HepG2 (cell line): ENCODE data around the gene TRPV5. TPM values are rescaled to one million over a fixed set of nuclear protein-coding genes. Genes with fewer than 3 reads are reported as not detected.

Source experiments
- ATAC-seq: fragments of 200-7000 bp; cut with Tn5 transposase; 3 replicates; pipeline ENCODE4 v1.9.1; 2020; ENCODE audit warnings: mild to moderate bottlenecking, moderate library complexity
- BruUV-seq: library from RNA; stranded (reverse); fragments of 400-500 nt; replicated peaks from 2 replicates; lab custom pipeline; 2021; lab: Mats Ljungman, UMichigan
- CTCF ChIA-PET: fragments of 300-600 bp; formaldehyde crosslinking; extraction: SDS; loops from one replicate; lab custom pipeline; 2021; ENCODE audit warnings: low total read pairs, inconsistent platforms, low intra/inter-chr PET ratio; lab: Yijun Ruan, JAX
- POLR2A ChIA-PET: fragments of 350-600 bp; sonication (Branson Sonifier 250); formaldehyde crosslinking; loops from one replicate; lab custom pipeline; 2020; ENCODE audit warnings: antibody characterized with exemption, inconsistent platforms; lab: Yijun Ruan, JAX
- DNase-seq: peaks from one replicate; pipeline ENCODE4 v3.0.0-alpha.2; 2015; ENCODE audit warnings: low spot score
- FAIRE-seq: peaks from 3 replicates; lab custom pipeline; 2011; peaks lifted over from hg19 to GRCh38; lab: Jason Lieb, UNC
- H2AFZ ChIP-seq: one replicate; pipeline ENCODE4 v1.6.1; 2011; ENCODE audit warnings: low read length, inconsistent platforms
- H3K27ac ChIP-seq: fragments of 300-600 bp; 3 replicates; pipeline ENCODE4 v1.8.0; 2011; ENCODE audit warnings: mixed run types, mild to moderate bottlenecking, mixed read lengths, low read length, inconsistent platforms; ENCODE audit not compliant: insufficient read depth; ENCODE audit errors: extremely low read length
- H3K27me3 ChIP-seq, 2 experiments: fragments of 200-600 bp in 1 of 2; 2 replicates in 1 of 2; 3 replicates in 1 of 2; pipeline versions ENCODE4 v1.6.0 to v1.8.0; 2011; ENCODE audit warnings: low read length in 2 of 2, mild to moderate bottlenecking in 2 of 2, moderate library complexity in 2 of 2, inconsistent platforms in 1 of 2; ENCODE audit not compliant: insufficient read depth in 2 of 2, control insufficient read depth in 1 of 2
- H3K36me3 ChIP-seq, 2 experiments: fragments of 200-600 bp in 1 of 2; replicated peaks in 1 of 2; 2 replicates in 1 of 2; 3 replicates in 1 of 2; pipeline versions ENCODE4 v1.5.1 to v1.8.0; 2011; ENCODE audit warnings: low read length in 2 of 2, inconsistent platforms in 1 of 2; ENCODE audit not compliant: insufficient read depth in 2 of 2, control insufficient read depth in 1 of 2
- H3K4me1 ChIP-seq: 2 replicates; pipeline ENCODE4 v1.5.1; 2012; ENCODE audit warnings: low read length, inconsistent platforms; ENCODE audit not compliant: insufficient read depth
- H3K4me2 ChIP-seq: 2 replicates; pipeline ENCODE4 v1.6.0; 2011; ENCODE audit warnings: low read depth, low read length, inconsistent platforms
- H3K4me3 ChIP-seq, 3 experiments: fragments of 200-600 bp in 1 of 3; sonication (generic), shearing (Covaris generic) in 1 of 3; replicated peaks in 1 of 3; 2 replicates each; pipeline ENCODE4 v1.5.1; 2011 to 2016; ENCODE audit warnings: low read length in 3 of 3, inconsistent platforms in 2 of 3, low read depth in 2 of 3, mild to moderate bottlenecking in 2 of 3, control low read depth in 1 of 3, mixed read lengths in 1 of 3; ENCODE audit not compliant: insufficient read depth in 1 of 3
- H3K79me2 ChIP-seq: one replicate; pipeline ENCODE4 v1.6.1; 2011; ENCODE audit warnings: low read length, inconsistent platforms; ENCODE audit not compliant: insufficient read depth
- H3K9ac ChIP-seq: 2 replicates; pipeline ENCODE4 v1.6.0; 2011; ENCODE audit warnings: mild to moderate bottlenecking, low read depth, low read length, inconsistent platforms; ENCODE audit not compliant: insufficient read depth
- H3K9me3 ChIP-seq: 2 replicates; pipeline ENCODE4 v1.5.1; 2012; ENCODE audit warnings: mild to moderate bottlenecking, low read length
- H4K20me1 ChIP-seq: 2 replicates; pipeline ENCODE4 v1.6.0; 2011; ENCODE audit warnings: inconsistent platforms, mild to moderate bottlenecking, low read length, moderate library complexity; ENCODE audit not compliant: insufficient read depth
- CREB1 ChIP-seq, 2 experiments: fragments of 450-650 bp in 1 of 2; IDR thresholded peaks; 2 replicates each; pipeline ENCODE4 v1.6.1; 2016 to 2017; ENCODE audit warnings: control low read depth in 1 of 2, mild to moderate bottlenecking in 1 of 2, missing compliant biosample characterization in 1 of 2, missing genetic modification characterization in 1 of 2
- EEA1 ChIP-seq: sonication (generic); formaldehyde crosslinking; IDR thresholded peaks from 2 replicates; pipeline ENCODE4 v1.5.1; 2020; ENCODE audit warnings: mild to moderate bottlenecking, missing genetic modification reagents, borderline replicate concordance
- GFI1 ChIP-seq: sonication (generic); formaldehyde crosslinking; IDR thresholded peaks from 2 replicates; pipeline ENCODE4 v1.5.0; 2020; ENCODE audit warnings: missing genetic modification reagents, mild to moderate bottlenecking, borderline replicate concordance
- HNRNPUL1 ChIP-seq: fragments of 200-400 bp; formaldehyde crosslinking; IDR thresholded peaks from 2 replicates; pipeline ENCODE4 v1.6.1; 2017; ENCODE audit warnings: low read depth, mild to moderate bottlenecking, low read length, moderate library complexity
- MZF1 ChIP-seq: sonication (generic); formaldehyde crosslinking; IDR thresholded peaks from 2 replicates; pipeline ENCODE4 v1.8.1; 2023; ENCODE audit warnings: mild to moderate bottlenecking, missing genetic modification reagents, borderline replicate concordance
- SCMH1 ChIP-seq: sonication (generic); formaldehyde crosslinking; IDR thresholded peaks from 2 replicates; pipeline ENCODE4 v1.9.0; 2021; ENCODE audit warnings: missing genetic modification reagents, mild to moderate bottlenecking, borderline replicate concordance
- SP5 ChIP-seq: IDR thresholded peaks from 2 replicates; pipeline ENCODE4 v1.6.1; 2016; ENCODE audit warnings: low read depth, borderline replicate concordance
- STAT5B ChIP-seq: sonication (generic); formaldehyde crosslinking; IDR thresholded peaks from 2 replicates; pipeline ENCODE4 v1.4.0; 2020; ENCODE audit warnings: missing genetic modification reagents
- TBX3 ChIP-seq: fragments of 450-650 bp; IDR thresholded peaks from 2 replicates; pipeline ENCODE4 v1.6.1; 2017; ENCODE audit warnings: antibody characterized with exemption, mild to moderate bottlenecking, inconsistent platforms, borderline replicate concordance
- TOPORS ChIP-seq: sonication (generic); formaldehyde crosslinking; IDR thresholded peaks from 2 replicates; pipeline ENCODE4 v1.8.0; 2023; ENCODE audit warnings: mild to moderate bottlenecking, missing genetic modification reagents
- ZBTB3 ChIP-seq: sonication (generic); formaldehyde crosslinking; IDR thresholded peaks from 2 replicates; pipeline ENCODE4 v1.4.0; 2020; ENCODE audit warnings: low read depth, mild to moderate bottlenecking, moderate library complexity, missing genetic modification reagents, borderline replicate concordance
- ZFP41 ChIP-seq: sonication (generic); formaldehyde crosslinking; IDR thresholded peaks from 2 replicates; pipeline ENCODE4 v1.4.0; 2020; ENCODE audit warnings: mild to moderate bottlenecking, missing genetic modification reagents, borderline replicate concordance
- ZIK1 ChIP-seq: sonication (generic); formaldehyde crosslinking; IDR thresholded peaks from 2 replicates; pipeline ENCODE4 v1.5.0; 2020; ENCODE audit warnings: mild to moderate bottlenecking, low read depth, missing genetic modification reagents, borderline replicate concordance
- ZNF33A ChIP-seq: sonication (generic); formaldehyde crosslinking; IDR thresholded peaks from 2 replicates; pipeline ENCODE4 v1.5.1; 2020; ENCODE audit warnings: missing genetic modification reagents, mild to moderate bottlenecking, moderate library complexity, borderline replicate concordance
- ZNF567 ChIP-seq: sonication (generic); formaldehyde crosslinking; IDR thresholded peaks from 2 replicates; pipeline ENCODE4 v1.8.1; 2023; ENCODE audit warnings: mild to moderate bottlenecking, missing genetic modification reagents, borderline replicate concordance
- ZNF713 ChIP-seq: sonication (generic); formaldehyde crosslinking; IDR thresholded peaks from 2 replicates; pipeline ENCODE4 v1.4.0; 2020; ENCODE audit warnings: mild to moderate bottlenecking, missing genetic modification reagents
- ZNF749 ChIP-seq: sonication (generic); formaldehyde crosslinking; IDR thresholded peaks from 2 replicates; pipeline ENCODE4 v1.8.0; 2022; ENCODE audit warnings: mild to moderate bottlenecking, missing genetic modification reagents, moderate library complexity, borderline replicate concordance
- WGBS: methylation state at CpG from one replicate; pipeline ENCODE4 v1.1.6; 2017; ENCODE audit warnings: low lambda C conversion rate; 5-methylcytosine and 5-hydroxymethylcytosine counted together
- in situ Hi-C: cut with HindIII; loops from 2 replicates; pipeline ENCODE4 v1.10.0; 2017; ENCODE audit warnings: low pct_unique_long_range_greater_than_20kb; ENCODE audit not compliant: extremely low pct_ligation_motif_present
- intact Hi-C: fragments of 100-400 bp; cut with micrococcal nuclease; formaldehyde crosslinking; loops from one replicate; pipeline ENCODE4 v1.10.0; 2022; ENCODE audit not compliant: unreplicated experiment
- polyA plus RNA-seq, 8 experiments: library from polyadenylated mRNA; depleted of rRNA in 3 of 8; stranded (reverse) in 7 of 8; unstranded in 1 of 8; fragments of >200 nt; fragmentation: Illumina TruSeq in 4 of 8; extraction: Trizol in 4 of 8; gene quantifications; 2 replicates each; pipeline versions ENCODE4 v1.2.1 to v1.2.3, GENCODE V29; 2011 to 2016; ENCODE audit warnings: low read depth in 4 of 8, missing spikeins in 1 of 8, mixed read lengths in 1 of 8; ENCODE audit not compliant: insufficient read depth in 1 of 8
- total RNA-seq, 5 experiments: library from RNA; depleted of rRNA; stranded (reverse); fragments of >200 nt; fragmentation: Illumina TruSeq; extraction: Trizol; gene quantifications; 2 replicates each; pipeline ENCODE4 v1.2.3, GENCODE V29; 2016; ENCODE audit warnings: low read depth in 1 of 5
- TF ChIP-seq, protein P1 (sequence below): sonication (generic); formaldehyde crosslinking; IDR thresholded peaks from 2 replicates; pipeline ENCODE4 v1.8.0; 2023; ENCODE audit warnings: mild to moderate bottlenecking, missing genetic modification reagents
- TF ChIP-seq, protein P2 (sequence below): sonication (generic); formaldehyde crosslinking; IDR thresholded peaks from 2 replicates; pipeline ENCODE4 v1.4.0; 2020; ENCODE audit warnings: mild to moderate bottlenecking, missing genetic modification reagents, borderline replicate concordance
- TF ChIP-seq, protein P3 (sequence below): IDR thresholded peaks from 2 replicates; pipeline ENCODE4 v1.6.1; 2016; ENCODE audit warnings: missing genetic modification reagents, missing compliant biosample characterization

The TRPV5 gene
- total and polyA plus RNA-seq, 2 of the 13 experiments (the other 11 are each of a cell fraction or from before 2014, with no cell fraction given) = not detected

- no peaks in the 10 kb centered on the region for H4K20me1 ChIP-seq
- 13% methylated on average over 6 of the region's 6 CpGs for WGBS
- no peak overlapping the region for H3K9ac ChIP-seq
- no peak overlapping the region for H3K4me3 ChIP-seq
- ChIA-PET CTCF (no interaction called here), POLR2A (no interaction called here)
- intact Hi-C loops = no loop called here
- H3K4me2 ChIP-seq = no peak overlapping the region
- BruUV-seq = no TSS peak
- no peak for FAIRE-seq
- ATAC-seq = no peak
- no peak overlapping the region for H3K27ac ChIP-seq
- no peaks in the 10 kb centered on the region for H3K36me3 ChIP-seq
- no peak for DNase-seq
- in situ Hi-C loops = no loop called here
- H3K4me1 ChIP-seq = no peaks in the 10 kb centered on the region
- TF ChIP-seq ZNF33A (CRISPR knock-in tag) (no peak), STAT5B (CRISPR knock-in tag) (no peak), ZNF749 (CRISPR knock-in tag) (no peak), HNRNPUL1 (no peak), TBX3 (no peak), TOPORS (no peak), ZNF567 (CRISPR knock-in tag) (no peak), GFI1 (CRISPR knock-in tag) (no peak), SP5 (CRISPR knock-in tag) (no peak), CREB1 (IDR thresholded peaks at IDR 0.05) (no peak), CREB1 (CRISPR knock-in tag; IDR thresholded peaks at IDR 0.05) (no peak), ZFP41 (CRISPR knock-in tag) (no peak), ZNF713 (no peak), ZBTB3 (CRISPR knock-in tag) (no peak), EEA1 (CRISPR knock-in tag) (no peak), MZF1 (CRISPR knock-in tag) (no peak), SCMH1 (CRISPR knock-in tag) (no peak), ZIK1 (CRISPR knock-in tag) (no peak)
- TF ChIP-seq, protein P1, sequence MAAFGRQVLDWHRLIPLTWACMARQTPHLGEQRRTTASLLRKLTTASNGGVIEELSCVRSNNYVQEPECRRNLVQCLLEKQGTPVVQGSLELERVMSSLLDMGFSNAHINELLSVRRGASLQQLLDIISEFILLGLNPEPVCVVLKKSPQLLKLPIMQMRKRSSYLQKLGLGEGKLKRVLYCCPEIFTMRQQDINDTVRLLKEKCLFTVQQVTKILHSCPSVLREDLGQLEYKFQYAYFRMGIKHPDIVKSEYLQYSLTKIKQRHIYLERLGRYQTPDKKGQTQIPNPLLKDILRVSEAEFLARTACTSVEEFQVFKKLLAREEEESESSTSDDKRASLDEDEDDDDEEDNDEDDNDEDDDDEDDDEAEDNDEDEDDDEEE (CRISPR knock-in tag) = no peak
- TF ChIP-seq, protein P2, sequence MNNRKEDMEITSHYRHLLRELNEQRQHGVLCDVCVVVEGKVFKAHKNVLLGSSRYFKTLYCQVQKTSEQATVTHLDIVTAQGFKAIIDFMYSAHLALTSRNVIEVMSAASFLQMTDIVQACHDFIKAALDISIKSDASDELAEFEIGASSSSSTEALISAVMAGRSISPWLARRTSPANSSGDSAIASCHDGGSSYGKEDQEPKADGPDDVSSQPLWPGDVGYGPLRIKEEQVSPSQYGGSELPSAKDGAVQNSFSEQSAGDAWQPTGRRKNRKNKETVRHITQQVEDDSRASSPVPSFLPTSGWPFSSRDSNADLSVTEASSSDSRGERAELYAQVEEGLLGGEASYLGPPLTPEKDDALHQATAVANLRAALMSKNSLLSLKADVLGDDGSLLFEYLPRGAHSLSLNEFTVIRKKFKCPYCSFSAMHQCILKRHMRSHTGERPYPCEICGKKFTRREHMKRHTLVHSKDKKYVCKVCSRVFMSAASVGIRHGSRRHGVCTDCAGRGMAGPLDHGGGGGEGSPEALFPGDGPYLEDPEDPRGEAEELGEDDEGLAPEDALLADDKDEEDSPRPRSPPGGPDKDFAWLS (CRISPR knock-in tag) = no peak
- TF ChIP-seq, protein P3, sequence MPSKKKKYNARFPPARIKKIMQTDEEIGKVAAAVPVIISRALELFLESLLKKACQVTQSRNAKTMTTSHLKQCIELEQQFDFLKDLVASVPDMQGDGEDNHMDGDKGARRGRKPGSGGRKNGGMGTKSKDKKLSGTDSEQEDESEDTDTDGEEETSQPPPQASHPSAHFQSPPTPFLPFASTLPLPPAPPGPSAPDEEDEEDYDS = no peak
- H2AFZ ChIP-seq = no peak overlapping the region
- H3K9me3 ChIP-seq = no peaks in the 10 kb centered on the region
- H3K27me3 ChIP-seq = peaks cover 2 to 20% of the 10 kb centered on the region in 2 experiments; a peak in 2 of 5 replicates
- no peaks in the 10 kb centered on the region for H3K79me2 ChIP-seq
Measured at GRCh38 chr7:142942746-142943145, 9.2 kb upstream of the TRPV5 start.
